NCI-H748 (cell line): ENCODE data around the gene SHROOM3.

Source experiments
- DNase-seq: peaks from one replicate; lab custom pipeline; 2025; ENCODE audit not compliant: unreplicated experiment; lab: John Stamatoyannopoulos, UW

The SHROOM3 gene

GRCh38 chr4:76738086-76738931, 303.3 kb downstream of the SHROOM3 start:
- no peak for DNase-seq

- no peak for DNase-seq
Observed at GRCh38 chr4:76740192-76740591, 305.2 kb downstream of the SHROOM3 start.

- DNase-seq = no peak
Observed at GRCh38 chr4:76740866-76741662, 306.0 kb downstream of the SHROOM3 start.

GRCh38 chr4:76741663-76742020, 306.6 kb downstream of the SHROOM3 start:
- no peak for DNase-seq

GRCh38 chr4:76744241-76744921, 309.4 kb downstream of the SHROOM3 start:
- no peak for DNase-seq

- DNase-seq = no peak
Observed at GRCh38 chr4:76745240-76745639, 310.2 kb downstream of the SHROOM3 start.

- DNase-seq = no peak
Observed at GRCh38 chr4:76747563-76747962, 312.5 kb downstream of the SHROOM3 start.

- DNase-seq = peak; percentile 13
Observed at GRCh38 chr4:76748649-76749048, 313.6 kb downstream of the SHROOM3 start.

- no peak for DNase-seq
Observed at GRCh38 chr4:76749355-76749754, 314.3 kb downstream of the SHROOM3 start.

- DNase-seq = no peak
Observed at GRCh38 chr4:76750716-76751115, 315.7 kb downstream of the SHROOM3 start.

- DNase-seq = no peak
Observed at GRCh38 chr4:76751612-76752343, 316.7 kb downstream of the SHROOM3 start.

- DNase-seq = no peak
Observed at GRCh38 chr4:76752861-76753501, 318.0 kb downstream of the SHROOM3 start.

GRCh38 chr4:76753814-76754213, 318.8 kb downstream of the SHROOM3 start:
- no peak for DNase-seq

- no peak for DNase-seq
Observed at GRCh38 chr4:76754439-76754838, 319.4 kb downstream of the SHROOM3 start.

- DNase-seq = no peak
Observed at GRCh38 chr4:76755756-76756155, 320.7 kb downstream of the SHROOM3 start.

- no peak for DNase-seq
Observed at GRCh38 chr4:76756416-76756815, 321.4 kb downstream of the SHROOM3 start.

GRCh38 chr4:76757418-76757939, 322.4 kb downstream of the SHROOM3 start:
- DNase-seq = no peak

- DNase-seq = peak; percentile 20
Observed at GRCh38 chr4:76758290-76758882, 323.4 kb downstream of the SHROOM3 start.

GRCh38 chr4:76758996-76759395, 324.0 kb downstream of the SHROOM3 start:
- no peak for DNase-seq

- DNase-seq = no peak
Observed at GRCh38 chr4:76760193-76760592, 325.2 kb downstream of the SHROOM3 start.
